ENCODE results near the gene KDM6B.

- TF ChIP-seq EZH2 (IDR thresholded peaks at IDR 0.05; ENCODE audit: borderline replicate concordance, insufficient read depth, low read length, poor library complexity, severe bottlenecking) (no peak), SMC3 (conservative IDR thresholded peaks at IDR 0.05; ENCODE audit: poor library complexity) (no peak), CTCF (IDR thresholded peaks at IDR 0.05; ENCODE audit: poor library complexity, severe bottlenecking) (no peak), POLR2AphosphoS5 (IDR thresholded peaks at IDR 0.05) (no peak)
Measured at GRCh38 chr17:7806587-7806986, 27.4 kb upstream of the KDM6B start.

Data from neural cell (in vitro differentiated cells).